G401 (cell line): Measurements from ENCODE around the gene ZSCAN22. TPM values are rescaled to one million over a fixed set of nuclear protein-coding genes. Genes with fewer than 3 reads are reported as not detected.
"Not testable (repeated sequence)": the region's sequence is repeated elsewhere in the genome, so short reads cannot be mapped to it uniquely, and the experiment has no call there.

Experiments
- DNase-seq: peaks from one replicate; pipeline ENCODE4 v3.0.0-alpha.2; 2015; ENCODE audit warnings: low spot score
- in situ Hi-C: cut with HindIII; loops from 2 replicates; pipeline ENCODE4 v1.10.0; 2016; ENCODE audit warnings: low sequenced_read_pairs, mixed read lengths
- total RNA-seq: library from RNA; depleted of rRNA; stranded (reverse); fragments of >200 nt; shearing (Covaris generic); gene quantifications from 2 replicates; pipeline ENCODE4 v1.2.3, GENCODE V29; 2014

The ZSCAN22 gene
- total RNA-seq, 1 experiment from 2014 or later = 3.7 TPM

GRCh38 chr19:58366585-58367430 lies 40.0 kb downstream of the ZSCAN22 start:
- DNase-seq = no peak
- in situ Hi-C loops = no loop called here

- DNase-seq = no peak
- in situ Hi-C loops = no loop called here
These were observed 41.1 kb downstream of the ZSCAN22 start for GRCh38 chr19:58367698-58368454.

GRCh38 chr19:58368561-58369360 lies 42.0 kb downstream of the ZSCAN22 start:
- DNase-seq = no peak
- in situ Hi-C loops = no loop called here

GRCh38 chr19:58372311-58373133 lies 45.7 kb downstream of the ZSCAN22 start:
- DNase-seq = no peak
- in situ Hi-C loops = no loop called here

GRCh38 chr19:58374200-58374599 lies 47.4 kb downstream of the ZSCAN22 start:
- in situ Hi-C loops = no loop called here
- no peak for DNase-seq

- in situ Hi-C loops, DNase-seq: not testable (repeated sequence)
These were observed 49.9 kb downstream of the ZSCAN22 start for GRCh38 chr19:58376724-58377123.

- in situ Hi-C loops = no loop called here
- no peak for DNase-seq
These were observed 52.5 kb downstream of the ZSCAN22 start for GRCh38 chr19:58379246-58379645.

- DNase-seq = no peak
- in situ Hi-C loops = no loop called here
These were observed 53.4 kb downstream of the ZSCAN22 start for GRCh38 chr19:58380037-58380661.

GRCh38 chr19:58380662-58381459 lies 54.1 kb downstream of the ZSCAN22 start, which contains the start of gene ZNF837:
Gene ZNF837 (minus strand): TSS chr19:58381030. CDS start chr19:58369332, 11,698 bp downstream.
- DNase-seq = peak; percentile 100
- in situ Hi-C loops = no loop called here

GRCh38 chr19:58381460-58382212 lies 54.8 kb downstream of the ZSCAN22 start:
- no peak for DNase-seq
- in situ Hi-C loops = no loop called here

GRCh38 chr19:58382997-58383603 lies 56.3 kb downstream of the ZSCAN22 start:
- in situ Hi-C loops = no loop called here
- no peak for DNase-seq

- in situ Hi-C loops = no loop called here
- DNase-seq = no peak
These were observed 58.6 kb downstream of the ZSCAN22 start for GRCh38 chr19:58385313-58385890.

- peak; percentile 14 for DNase-seq
- in situ Hi-C loops = no loop called here
These were observed 59.2 kb downstream of the ZSCAN22 start for GRCh38 chr19:58385891-58386575.

- in situ Hi-C loops = no loop called here
These were observed 60.0 kb downstream of the ZSCAN22 start, which contains the start of gene RPS5 for GRCh38 chr19:58386576-58387337. Gene RPS5 (plus strand): TSS chr19:58387269. CDS start chr19:58388138, 869 bp downstream.

More at GRCh38 chr19:58386576-58387337, 60.0 kb downstream of the ZSCAN22 start, which contains the start of gene RPS5:
- DNase-seq = peak; percentile 99
